BJ (cell line): ENCODE results near the gene SLC35D2. TPM values are rescaled to one million over a fixed set of nuclear protein-coding genes. Genes with fewer than 3 reads are reported as not detected.
"Not testable (repeated sequence)": the region's sequence is repeated elsewhere in the genome, so short reads cannot be mapped to it uniquely, and the experiment has no call there.

ENCODE experiments used
- CTCF ChIA-PET: fragments of 350-600 bp; formaldehyde crosslinking; extraction: SDS; loops from one replicate; lab custom pipeline; 2021; ENCODE audit warnings: antibody characterized with exemption, inconsistent platforms; lab: Yijun Ruan, JAX
- POLR2A ChIA-PET: fragments of 300-600 bp; sonication (Branson Sonifier 250); formaldehyde crosslinking; extraction: SDS; loops from one replicate; lab custom pipeline; 2021; ENCODE audit warnings: antibody characterized with exemption; lab: Charles Lee
- DNase-seq: peaks from one replicate; pipeline ENCODE4 v3.0.0-alpha.2; 2011; ENCODE audit warnings: low read depth
- H3K27me3 ChIP-seq: 2 replicates; pipeline ENCODE4 v1.6.0; 2011; ENCODE audit warnings: low read length; ENCODE audit not compliant: control insufficient read depth, insufficient read depth
- H3K36me3 ChIP-seq: 2 replicates; pipeline ENCODE4 v1.5.1; 2011; ENCODE audit warnings: low read length; ENCODE audit not compliant: control insufficient read depth, insufficient read depth
- H3K4me3 ChIP-seq: 2 replicates; pipeline ENCODE4 v1.5.1; 2011; ENCODE audit warnings: low read depth, mild to moderate bottlenecking, control low read depth, low read length
- CTCF ChIP-seq: IDR thresholded peaks from 2 replicates; pipeline ENCODE4 v1.5.1; 2011; ENCODE audit warnings: low read depth, mild to moderate bottlenecking, control low read depth, inconsistent platforms, low read length, moderate library complexity; ENCODE audit not compliant: insufficient read depth
- polyA plus RNA-seq: library from polyadenylated mRNA; depleted of rRNA; stranded (reverse); fragments of >200 nt; gene quantifications from 2 replicates; pipeline ENCODE4 v1.2.3, GENCODE V29; 2011

The SLC35D2 gene
- polyA plus RNA-seq, 1 experiment = 11.3 TPM

GRCh38 chr9:96360976-96361375 is 22.5 kb downstream of the SLC35D2 start:
- DNase-seq = no peak
- Histone ChIP-seq H3K36me3 (0 out of 2 replicates have a peak, but pooled peaks cover 1% of the 10 kb centered on the region), H3K27me3 (no peaks in the 10 kb centered on the region), H3K4me3 (no peak overlapping the region)
- ChIA-PET POLR2A (no interaction called here), CTCF (interaction anchor here (1.5 kb wide), 1 partner anchor 306 kb away, joined by 3 read pairs; no protein-coding TSS in a partner anchor)
- TF ChIP-seq CTCF = no peak

GRCh38 chr9:96360523-96360922 is 23.0 kb downstream of the SLC35D2 start:
- H3K27me3 ChIP-seq, H3K4me3 ChIP-seq, POLR2A ChIA-PET, H3K36me3 ChIP-seq, DNase-seq: not testable (repeated sequence)
- CTCF ChIA-PET = interaction anchor here (1.5 kb wide), 1 partner anchor 306 kb away, joined by 3 read pairs; no protein-coding TSS in a partner anchor

GRCh38 chr9:96350866-96351265 is 32.6 kb downstream of the SLC35D2 start:
- ChIA-PET CTCF (no interaction called here), POLR2A (no interaction called here)
- H3K4me3 ChIP-seq = no peak overlapping the region
- no peak for TF ChIP-seq CTCF
- no peak for DNase-seq
- no peaks in the 10 kb centered on the region for H3K27me3 ChIP-seq
- H3K36me3 ChIP-seq = peaks cover 2% of the 10 kb centered on the region; the same call in 1 of the 2 replicates

- H3K4me3 ChIP-seq = no peak overlapping the region
- POLR2A ChIA-PET = no interaction called here
- no peak for TF ChIP-seq CTCF
- DNase-seq = no peak
- peaks cover 2% of the 10 kb centered on the region; the same call in 1 of the 2 replicates for H3K36me3 ChIP-seq
- CTCF ChIA-PET = no interaction called here
- no peaks in the 10 kb centered on the region for H3K27me3 ChIP-seq
Observed at GRCh38 chr9:96348261-96348660, 35.2 kb downstream of the SLC35D2 start.

GRCh38 chr9:96345551-96345950 is 38.0 kb downstream of the SLC35D2 start:
- no peak for DNase-seq
- Histone ChIP-seq H3K27me3 (no peaks in the 10 kb centered on the region), H3K36me3 (peaks cover 5% of the 10 kb centered on the region), H3K4me3 (no peak overlapping the region)
- ChIA-PET CTCF (no interaction called here), POLR2A (no interaction called here)
- TF ChIP-seq CTCF = no peak

GRCh38 chr9:96344458-96345180 is 38.9 kb downstream of the SLC35D2 start:
- Histone ChIP-seq H3K36me3 (peaks cover 5% of the 10 kb centered on the region), H3K27me3 (no peaks in the 10 kb centered on the region), H3K4me3 (no peak overlapping the region)
- DNase-seq = peak; percentile 46
- POLR2A ChIA-PET = interaction anchor here (0.6 to 0.8 kb wide), 4 partner anchors 28 to 320 kb away, joined by 3 to 13 read pairs (median 6); no protein-coding TSS in a partner anchor
- TF ChIP-seq CTCF = no peak
- CTCF ChIA-PET = interaction anchor here (0.8 to 2.8 kb wide), 3 partner anchors 17 to 322 kb away, joined by 3 to 13 read pairs (median 3); no protein-coding TSS in a partner anchor
